Gastrocnemius medialis (tissue), 4 donors: ENCODE measurements around the gene DUSP22. TPM values are rescaled to one million over a fixed set of nuclear protein-coding genes. Genes with fewer than 3 reads are reported as not detected.

ENCODE experiments used
- ATAC-seq, 2 donors: fragments of 150-250 bp; one replicate each; pipeline ENCODE4 v1.9.1; 2016
- DNase-seq, 2 donors: peaks; one replicate each; pipeline ENCODE4 v3.0.0-alpha.2; 2019
- H3K27ac ChIP-seq, 4 donors: fragments of 200-600 bp; sonication (generic); 1 replicate in 1 of 4; 2 replicates in 3 of 4; pipeline ENCODE4 v1.5.1; 2016 to 2018; ENCODE audit warnings: mild to moderate bottlenecking in 2 of 4, moderate library complexity in 1 of 4
- H3K27me3 ChIP-seq, 3 donors: fragments of 200-600 bp; sonication (generic) in 2 of 3; 1 replicate in 1 of 3; 2 replicates in 2 of 3; pipeline versions ENCODE4 v1.5.1 to v1.6.0; 2016 to 2019; ENCODE audit warnings: mild to moderate bottlenecking in 1 of 3, moderate library complexity in 1 of 3
- H3K36me3 ChIP-seq, 2 donors: fragments of 200-600 bp; sonication (generic) in 1 of 2; one replicate each; pipeline ENCODE4 v1.5.1; 2017 to 2018
- H3K4me1 ChIP-seq, 2 donors: fragments of 200-600 bp; sonication (generic) in 1 of 2; one replicate each; pipeline ENCODE4 v1.5.1; 2016 to 2017; ENCODE audit warnings: mild to moderate bottlenecking in 2 of 2
- H3K4me3 ChIP-seq, 4 donors: fragments of 200-600 bp; sonication (generic) in 3 of 4; 1 replicate in 1 of 4; 2 replicates in 3 of 4; pipeline ENCODE4 v1.5.1; 2016 to 2019; ENCODE audit warnings: mild to moderate bottlenecking in 2 of 4
- H3K9me3 ChIP-seq, 3 donors: fragments of 200-600 bp; sonication (generic) in 2 of 3; 1 replicate in 1 of 3; 2 replicates in 2 of 3; pipeline ENCODE4 v1.5.1; 2016 to 2019
- CTCF ChIP-seq, 5 experiments: fragments of 450-650 bp in 3 of 5; fragments of 200-600 bp in 2 of 5; sonication (generic) in 2 of 5; IDR thresholded peaks in 4 of 5; conservative IDR thresholded peaks in 1 of 5; 1 replicate in 4 of 5; 2 replicates in 1 of 5; pipeline ENCODE4 v1.5.1; 2016 to 2019; ENCODE audit warnings: antibody characterized with exemption in 5 of 5, mild to moderate bottlenecking in 3 of 5, moderate library complexity in 3 of 5
- POLR2A ChIP-seq, 2 donors: fragments of 450-650 bp; IDR thresholded peaks; one replicate each; pipeline ENCODE4 v1.6.1; 2017; ENCODE audit warnings: antibody characterized with exemption in 2 of 2, mild to moderate bottlenecking in 2 of 2, moderate library complexity in 2 of 2
- in situ Hi-C, 4 donors: fragments of 200-750 bp; cut with MboI; loops; one replicate each; pipeline versions ENCODE4 v1.15.0 to v1.8.0; 2017; ENCODE audit warnings: low sequenced_read_pairs in 4 of 4
- intact Hi-C: fragments of 100-400 bp; cut with DNase I; formaldehyde crosslinking; loops from one replicate; pipeline ENCODE4 v1.15.1; 2023; ENCODE audit warnings: low total_unique reads
- total RNA-seq, 4 donors: library from RNA; depleted of rRNA; stranded (reverse); fragments of >200 nt; gene quantifications; one replicate each; pipeline versions ENCODE4 v1.1.0 to v1.2.3, GENCODE V29; 2016

Gene DUSP22
- total RNA-seq, 4 donors from 2014 or later, result 53.4 to 70.7 (median 61.3) TPM

GRCh38 chr6:364609-365540 is 72.6 kb downstream of the DUSP22 start:
- intact Hi-C loops, result no loop called here
- H3K27ac ChIP-seq, result no peak overlapping the region
- no peak for DNase-seq
- H3K9me3 ChIP-seq, result no peaks in the 10 kb centered on the region
- no peaks in the 10 kb centered on the region for H3K36me3 ChIP-seq
- in situ Hi-C loops, result no loop called here
- H3K4me3 ChIP-seq, result no peak overlapping the region
- TF ChIP-seq POLR2A (IDR thresholded peaks at IDR 0.05), result no peak
- TF ChIP-seq CTCF (IDR thresholded peaks at IDR 0.05 in 4 of 5, conservative IDR thresholded peaks at IDR 0.05 in 1 of 5), result no peak
- no peaks in the 10 kb centered on the region for H3K4me1 ChIP-seq
- no peak for ATAC-seq
- peaks cover 0 to 33% (median 32%) of the 10 kb centered on the region in 3 donors for H3K27me3 ChIP-seq

GRCh38 chr6:365835-366234 is 73.5 kb downstream of the DUSP22 start:
- H3K36me3 ChIP-seq, result no peaks in the 10 kb centered on the region
- DNase-seq, result no peak
- no peak for ATAC-seq
- in situ Hi-C loops, result no loop called here
- no peak for TF ChIP-seq CTCF (IDR thresholded peaks at IDR 0.05 in 4 of 5, conservative IDR thresholded peaks at IDR 0.05 in 1 of 5)
- no peak for TF ChIP-seq POLR2A (IDR thresholded peaks at IDR 0.05)
- intact Hi-C loops, result no loop called here
- peaks cover 0 to 41% (median 35%) of the 10 kb centered on the region in 3 donors for H3K27me3 ChIP-seq
- no peaks in the 10 kb centered on the region for H3K4me1 ChIP-seq
- no peak overlapping the region for H3K27ac ChIP-seq
- no peaks in the 10 kb centered on the region for H3K9me3 ChIP-seq
- H3K4me3 ChIP-seq, result no peak overlapping the region

- DNase-seq (no peak), ATAC-seq (peak in 1 of 2 donors; percentile 40)
- Histone ChIP-seq H3K27me3 (peaks cover 0 to 42% (median 35%) of the 10 kb centered on the region in 3 donors), H3K4me3 (no peak overlapping the region), H3K27ac (no peak overlapping the region), H3K36me3 (no peaks in the 10 kb centered on the region), H3K4me1 (no peaks in the 10 kb centered on the region), H3K9me3 (no peaks in the 10 kb centered on the region)
- in situ Hi-C loops (no loop called here), intact Hi-C loops (no loop called here)
- no peak for TF ChIP-seq POLR2A (IDR thresholded peaks at IDR 0.05)
- no peak for TF ChIP-seq CTCF (IDR thresholded peaks at IDR 0.05 in 4 of 5, conservative IDR thresholded peaks at IDR 0.05 in 1 of 5)
Observed at GRCh38 chr6:366389-367297, 74.4 kb downstream of the DUSP22 start.

- Histone ChIP-seq H3K27ac (no peak overlapping the region), H3K36me3 (no peaks in the 10 kb centered on the region), H3K4me3 (no peak overlapping the region), H3K27me3 (peaks cover 2 to 42% (median 37%) of the 10 kb centered on the region in 3 donors), H3K4me1 (no peaks in the 10 kb centered on the region), H3K9me3 (no peaks in the 10 kb centered on the region)
- TF ChIP-seq CTCF (IDR thresholded peaks at IDR 0.05 in 4 of 5, conservative IDR thresholded peaks at IDR 0.05 in 1 of 5), result no peak
- no peak for TF ChIP-seq POLR2A (IDR thresholded peaks at IDR 0.05)
- DNase-seq, result no peak
- peak in 1 of 2 donors; percentile 21 for ATAC-seq
- intact Hi-C loops (no loop called here), in situ Hi-C loops (no loop called here)
Observed at GRCh38 chr6:367298-367794, 75.1 kb downstream of the DUSP22 start.
